K562 (cell line): ENCODE data around the gene PATL2. TPM values are rescaled to one million over a fixed set of nuclear protein-coding genes. Genes with fewer than 3 reads are reported as not detected.
A peak's percentile ranks its signal among the peaks of the same experiment; 100 is the strongest.

ENCODE experiments used
- BACH1 ChIP-seq: fragments of 200-800 bp; sonication (Bioruptor generic); IDR thresholded peaks from 2 replicates; pipeline ENCODE4 v1.6.1; 2016; ENCODE audit warnings: missing genetic modification characterization, missing compliant biosample characterization
- BCOR ChIP-seq: fragments of 450-650 bp; IDR thresholded peaks from 2 replicates; pipeline ENCODE4 v1.6.1; 2016
- CHD1 ChIP-seq: fragments of 200-600 bp; sonication (generic); IDR thresholded peaks from one replicate; pipeline ENCODE4 v1.6.1; 2012; ENCODE audit warnings: mild to moderate bottlenecking, moderate library complexity, low read length, inconsistent platforms
- FOXA1 ChIP-seq: fragments of 450-650 bp; IDR thresholded peaks from 2 replicates; pipeline ENCODE4 v1.6.1; 2016; ENCODE audit warnings: mild to moderate bottlenecking, borderline replicate concordance
- HDGF ChIP-seq: fragments of 450-650 bp; IDR thresholded peaks from 2 replicates; pipeline ENCODE4 v1.6.1; 2016
- MIER1 ChIP-seq: fragments of 450-650 bp; IDR thresholded peaks from 2 replicates; pipeline ENCODE4 v1.6.1; 2016; ENCODE audit warnings: antibody characterized with exemption, mild to moderate bottlenecking, low read depth
- MXI1 ChIP-seq: IDR thresholded peaks from 2 replicates; pipeline ENCODE4 v1.6.1; 2011; ENCODE audit warnings: low read depth, mild to moderate bottlenecking, improper control_type of control experiment, low read length
- MYC ChIP-seq, 2 experiments: fragments of 250-450 bp in 1 of 2; sonication (Bioruptor Pico) in 1 of 2; IDR thresholded peaks; 2 replicates each; pipeline versions ENCODE4 v1.5.1 to v1.6.1; 2012 to 2021; ENCODE audit warnings: low read depth in 2 of 2, borderline replicate concordance in 1 of 2, improper control_type of control experiment in 1 of 2, low read length in 1 of 2, mild to moderate bottlenecking in 1 of 2, moderate library complexity in 1 of 2
- PML ChIP-seq: IDR thresholded peaks from 2 replicates; pipeline ENCODE4 v1.6.1; 2012; ENCODE audit warnings: low read length, inconsistent platforms
- SAFB2 ChIP-seq: fragments of 200-400 bp; formaldehyde crosslinking; IDR thresholded peaks from 2 replicates; pipeline ENCODE4 v1.6.1; 2018; ENCODE audit warnings: borderline replicate concordance, low read length, low read depth, moderate library complexity; ENCODE audit not compliant: severe bottlenecking
- TRIM28 ChIP-seq: fragments of 450-650 bp; IDR thresholded peaks from 2 replicates; pipeline ENCODE4 v1.6.1; 2017
- ZBTB49 ChIP-seq: sonication (generic); formaldehyde crosslinking; IDR thresholded peaks from 2 replicates; pipeline ENCODE4 v1.8.0; 2022; ENCODE audit warnings: missing genetic modification reagents, mild to moderate bottlenecking, borderline replicate concordance
- ZEB2 ChIP-seq: fragments of 450-650 bp; IDR thresholded peaks from 2 replicates; pipeline ENCODE4 v1.6.1; 2016
- polyA plus RNA-seq, 8 experiments: library from polyadenylated mRNA; depleted of rRNA in 4 of 8; stranded (reverse) in 5 of 8; unstranded in 3 of 8; fragments of >200 nt; fragmentation: Nextera tagmentation in 2 of 8; fragmentation: Illumina TruSeq in 1 of 8; extraction: Ambion mirVana in 2 of 8; extraction: Trizol in 1 of 8; gene quantifications; 2 replicates each; pipeline versions ENCODE4 v1.2.1 to v1.2.3, GENCODE V29; 2011 to 2014; ENCODE audit warnings: inconsistent platforms in 1 of 8, missing spikeins in 1 of 8
- total RNA-seq, 7 experiments: library from RNA; depleted of rRNA in 6 of 7; stranded (reverse); fragments of >200 nt in 6 of 7; fragmentation: Illumina TruSeq in 2 of 7; extraction: Trizol in 2 of 7; gene quantifications; 2 replicates each; pipeline versions ENCODE4 v1.2.1 to v1.2.3, GENCODE V29; 2011 to 2021; ENCODE audit warnings: low replicate concordance in 1 of 7
- TF ChIP-seq, protein P1 (sequence below), 2 experiments: fragments of 450-650 bp; IDR thresholded peaks; 2 replicates each; pipeline ENCODE4 v1.6.1; 2016; ENCODE audit warnings: mild to moderate bottlenecking in 2 of 2, borderline replicate concordance in 1 of 2, low read depth in 1 of 2, moderate library complexity in 1 of 2
- TF ChIP-seq, protein P2 (sequence below): sonication (generic); formaldehyde crosslinking; IDR thresholded peaks from 2 replicates; pipeline ENCODE4 v1.8.0; 2022; ENCODE audit warnings: mild to moderate bottlenecking, missing genetic modification reagents

PATL2 gene
- total and polyA plus RNA-seq, 9 of the 15 experiments (the other 6 are each of a cell fraction or from before 2014, with no cell fraction given): 0.42 to 1.1 (median 0.86) TPM

DNA sequence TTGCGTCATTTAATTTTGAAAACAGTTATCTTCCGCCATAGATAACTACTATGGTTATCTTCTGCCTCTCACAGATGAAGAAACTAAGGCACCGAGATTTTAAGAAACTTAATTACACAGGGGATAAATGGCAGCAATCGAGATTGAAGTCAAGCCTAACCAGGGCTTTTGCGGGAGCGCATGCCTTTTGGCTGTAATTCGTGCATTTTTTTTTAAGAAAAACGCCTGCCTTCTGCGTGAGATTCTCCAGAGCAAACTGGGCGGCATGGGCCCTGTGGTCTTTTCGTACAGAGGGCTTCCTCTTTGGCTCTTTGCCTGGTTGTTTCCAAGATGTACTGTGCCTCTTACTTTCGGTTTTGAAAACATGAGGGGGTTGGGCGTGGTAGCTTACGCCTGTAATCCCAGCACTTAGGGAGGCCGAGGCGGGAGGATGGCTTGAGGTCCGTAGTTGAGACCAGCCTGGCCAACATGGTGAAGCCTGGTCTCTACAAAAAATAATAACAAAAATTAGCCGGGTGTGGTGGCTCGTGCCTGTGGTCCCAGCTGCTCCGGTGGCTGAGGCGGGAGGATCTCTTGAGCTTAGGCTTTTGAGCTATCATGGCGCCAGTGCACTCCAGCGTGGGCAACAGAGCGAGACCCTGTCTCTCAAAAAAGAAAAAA is 1.4 kb upstream of the PATL2 start (continued):
- TF ChIP-seq, protein P1, sequence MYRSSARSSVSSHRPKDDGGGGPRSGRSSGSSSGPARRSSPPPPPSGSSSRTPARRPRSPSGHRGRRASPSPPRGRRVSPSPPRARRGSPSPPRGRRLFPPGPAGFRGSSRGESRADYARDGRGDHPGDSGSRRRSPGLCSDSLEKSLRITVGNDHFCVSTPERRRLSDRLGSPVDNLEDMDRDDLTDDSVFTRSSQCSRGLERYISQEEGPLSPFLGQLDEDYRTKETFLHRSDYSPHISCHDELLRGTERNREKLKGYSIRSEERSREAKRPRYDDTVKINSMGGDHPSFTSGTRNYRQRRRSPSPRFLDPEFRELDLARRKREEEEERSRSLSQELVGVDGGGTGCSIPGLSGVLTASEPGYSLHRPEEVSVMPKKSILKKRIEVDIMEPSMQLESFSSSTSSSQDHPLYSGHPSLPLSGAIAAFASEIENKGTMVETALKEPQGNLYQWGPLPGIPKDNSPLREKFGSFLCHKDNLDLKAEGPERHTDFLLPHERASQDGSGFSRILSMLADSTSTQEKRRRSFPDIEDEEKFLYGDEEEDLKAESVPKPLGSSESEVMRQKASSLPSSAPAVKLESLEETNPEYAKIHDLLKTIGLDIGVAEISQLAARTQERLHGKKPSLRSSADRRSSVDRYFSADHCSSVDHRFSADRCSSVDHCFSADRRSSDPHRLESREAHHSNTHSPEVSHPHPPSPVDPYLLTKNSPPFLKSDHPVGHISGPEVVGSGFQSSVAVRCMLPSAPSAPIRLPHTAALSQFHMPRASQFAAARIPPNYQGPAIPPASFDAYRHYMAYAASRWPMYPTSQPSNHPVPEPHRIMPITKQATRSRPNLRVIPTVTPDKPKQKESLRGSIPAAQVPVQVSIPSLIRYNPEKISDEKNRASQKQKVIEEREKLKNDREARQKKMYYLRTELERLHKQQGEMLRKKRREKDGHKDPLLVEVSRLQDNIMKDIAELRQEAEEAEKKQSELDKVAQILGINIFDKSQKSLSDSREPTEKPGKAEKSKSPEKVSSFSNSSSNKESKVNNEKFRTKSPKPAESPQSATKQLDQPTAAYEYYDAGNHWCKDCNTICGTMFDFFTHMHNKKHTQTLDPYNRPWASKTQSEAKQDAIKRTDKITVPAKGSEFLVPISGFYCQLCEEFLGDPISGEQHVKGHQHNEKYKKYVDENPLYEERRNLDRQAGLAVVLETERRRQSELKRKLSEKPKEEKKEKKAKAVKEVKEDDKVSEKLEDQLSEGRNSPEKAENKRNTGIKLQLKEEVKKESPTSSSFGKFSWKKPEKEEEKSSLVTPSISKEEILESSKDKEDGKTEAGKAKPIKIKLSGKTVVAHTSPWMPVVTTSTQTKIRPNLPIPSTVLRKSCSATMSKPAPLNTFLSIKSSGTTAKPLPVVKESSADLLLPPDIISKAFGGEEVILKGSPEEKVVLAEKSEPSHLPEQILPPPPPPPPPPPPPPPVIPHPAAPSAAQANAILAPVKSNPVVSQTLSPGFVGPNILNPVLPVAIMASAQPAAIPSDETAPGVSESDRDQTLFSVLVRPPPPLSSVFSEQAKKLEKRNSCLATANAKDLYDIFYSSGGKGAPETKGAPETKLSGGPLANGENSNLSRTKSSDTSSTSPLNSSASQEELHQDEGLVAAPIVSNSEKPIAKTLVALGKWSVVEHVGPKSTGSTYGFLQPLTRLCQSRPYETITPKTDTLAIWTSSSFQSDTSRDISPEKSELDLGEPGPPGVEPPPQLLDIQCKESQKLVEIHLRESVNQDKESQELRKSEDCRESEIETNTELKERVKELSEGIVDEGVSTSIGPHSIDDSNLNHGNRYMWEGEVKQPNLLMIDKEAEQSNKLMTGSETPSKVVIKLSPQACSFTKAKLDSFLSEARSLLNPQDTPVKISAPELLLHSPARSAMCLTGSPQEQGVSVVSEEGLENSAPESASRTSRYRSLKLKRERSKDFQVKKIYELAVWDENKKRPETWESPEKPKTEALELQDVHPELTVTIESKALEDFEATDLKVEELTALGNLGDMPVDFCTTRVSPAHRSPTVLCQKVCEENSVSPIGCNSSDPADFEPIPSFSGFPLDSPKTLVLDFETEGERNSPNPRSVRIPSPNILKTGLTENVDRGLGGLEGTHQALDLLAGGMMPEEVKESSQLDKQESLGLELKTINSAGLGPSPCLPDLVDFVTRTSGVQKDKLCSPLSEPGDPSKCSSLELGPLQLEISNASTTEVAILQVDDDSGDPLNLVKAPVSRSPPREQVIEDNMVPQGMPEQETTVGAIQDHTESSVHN (IDR thresholded peaks at IDR 0.05; ENCODE audit: borderline replicate concordance in 1 of 2, low read depth in 1 of 2): peak in 1 of 2 experiments; percentile 41; a peak in 1 of 4 replicates
- peak; percentile 16; the same call in 1 of the 2 replicates for TF ChIP-seq MXI1
- no peak for TF ChIP-seq BACH1 (tag)
- TF ChIP-seq CHD1: peak; percentile 54
- 0 out of 2 replicates have a peak, but pooled peaks have one; percentile 37 for TF ChIP-seq HDGF
- TF ChIP-seq, protein P2, sequence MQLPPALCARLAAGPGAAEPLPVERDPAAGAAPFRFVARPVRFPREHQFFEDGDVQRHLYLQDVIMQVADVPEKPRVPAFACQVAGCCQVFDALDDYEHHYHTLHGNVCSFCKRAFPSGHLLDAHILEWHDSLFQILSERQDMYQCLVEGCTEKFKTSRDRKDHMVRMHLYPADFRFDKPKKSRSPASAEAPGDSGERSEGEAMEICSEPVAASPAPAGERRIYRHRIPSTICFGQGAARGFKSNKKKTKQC (CRISPR knock-in tag): no peak
- no peak; the same call in 1 of the 2 replicates for TF ChIP-seq TRIM28
- TF ChIP-seq PML: 0 out of 2 replicates have a peak, but pooled peaks have one; percentile 17
- TF ChIP-seq ZEB2: peak; percentile 19
- 0 out of 2 replicates have a peak, but pooled peaks have one; percentile 0 for TF ChIP-seq MYC (IDR thresholded peaks at IDR 0.05; ENCODE audit: low read depth, low read length)
- TF ChIP-seq MYC (CRISPR knock-in tag; IDR thresholded peaks at IDR 0.05; ENCODE audit: borderline replicate concordance, low read depth): no peak
- no peak for TF ChIP-seq FOXA1
- 0 out of 2 replicates have a peak, but pooled peaks have one; percentile 47 for TF ChIP-seq BCOR
- no peak for TF ChIP-seq ZBTB49 (CRISPR knock-in tag)
- TF ChIP-seq MIER1: 0 out of 2 replicates have a peak, but pooled peaks have one; percentile 27
- no peak for TF ChIP-seq SAFB2
